Rectal smooth muscle tissue (tissue), 1 donor: Measurements from ENCODE around the gene CEL.
"Not testable (repeated sequence)": the region's sequence is repeated elsewhere in the genome, so short reads cannot be mapped to it uniquely, and the experiment has no call there.

Source experiments
- H3K27ac ChIP-seq: one replicate; pipeline ENCODE4 v1.7.0; 2013; ENCODE audit warnings: low read depth, low read length, inconsistent platforms
- H3K27me3 ChIP-seq: one replicate; pipeline ENCODE4 v1.7.0; 2013; ENCODE audit warnings: low read length; ENCODE audit not compliant: control insufficient read depth, insufficient read depth
- H3K36me3 ChIP-seq: one replicate; pipeline ENCODE4 v1.7.0; 2013; ENCODE audit warnings: low read length; ENCODE audit not compliant: control insufficient read depth, insufficient read depth
- H3K4me1 ChIP-seq: one replicate; pipeline ENCODE4 v1.7.0; 2013; ENCODE audit warnings: low read length; ENCODE audit not compliant: control insufficient read depth, insufficient read depth
- H3K4me3 ChIP-seq: one replicate; pipeline ENCODE4 v1.7.0; 2013; ENCODE audit warnings: low read length
- H3K9ac ChIP-seq: one replicate; pipeline ENCODE4 v1.7.0; 2013; ENCODE audit warnings: low read length

CEL gene

GRCh38 chr9:133037775-133038515 lies 23.8 kb upstream of the CEL start:
- Histone ChIP-seq H3K4me1 (no peaks in the 10 kb centered on the region), H3K36me3 (peaks cover 9% of the 10 kb centered on the region), H3K27me3 (no peaks in the 10 kb centered on the region), H3K9ac (no peak overlapping the region), H3K4me3 (no peak overlapping the region), H3K27ac (no peak overlapping the region)

DNA sequence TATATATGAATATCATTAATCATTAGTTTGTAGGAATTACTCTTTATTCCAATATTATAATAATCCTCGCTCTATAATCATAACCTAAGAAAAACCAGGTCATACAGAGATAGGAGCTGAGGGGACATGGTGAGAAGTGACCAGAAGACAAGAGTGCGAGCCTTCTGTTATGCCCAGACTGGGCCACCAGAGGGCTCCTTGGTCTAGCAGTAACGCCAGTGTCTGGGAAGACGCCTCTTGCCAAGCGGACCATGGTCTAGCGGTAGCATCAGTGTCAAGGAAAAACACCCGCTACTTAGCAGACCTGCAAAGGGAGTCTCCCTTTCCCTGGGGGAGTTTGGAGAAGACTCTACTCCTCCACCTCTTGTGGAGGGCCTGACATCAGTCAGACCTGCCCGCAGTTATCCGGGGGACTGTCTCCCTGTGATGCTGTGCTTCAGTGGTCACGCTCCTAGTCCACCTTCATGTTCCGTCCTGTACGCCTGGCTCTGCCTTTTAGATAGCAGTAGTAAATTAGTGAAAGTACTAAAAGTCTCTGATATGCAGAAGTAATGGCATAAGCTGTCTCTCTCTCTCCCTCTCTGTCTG lies 20.8 kb upstream of the CEL start:
- H3K27ac ChIP-seq, H3K4me1 ChIP-seq, H3K9ac ChIP-seq, H3K27me3 ChIP-seq, H3K4me3 ChIP-seq: not testable (repeated sequence)
- H3K36me3 ChIP-seq: peaks cover 32% of the 10 kb centered on the region

- H3K27me3 ChIP-seq: no peaks in the 10 kb centered on the region
- H3K4me1 ChIP-seq: no peaks in the 10 kb centered on the region
- H3K36me3 ChIP-seq: peaks cover 36% of the 10 kb centered on the region
- no peak overlapping the region for H3K4me3 ChIP-seq
- H3K27ac ChIP-seq: no peak overlapping the region
- H3K9ac ChIP-seq: no peak overlapping the region
Measured at GRCh38 chr9:133041958-133042357, 19.8 kb upstream of the CEL start.

- H3K27ac ChIP-seq: no peak overlapping the region
- no peak overlapping the region for H3K4me3 ChIP-seq
- no peaks in the 10 kb centered on the region for H3K4me1 ChIP-seq
- no peaks in the 10 kb centered on the region for H3K27me3 ChIP-seq
- H3K9ac ChIP-seq: no peak overlapping the region
- H3K36me3 ChIP-seq: peaks cover 36% of the 10 kb centered on the region
Measured at GRCh38 chr9:133042676-133043075, 19.1 kb upstream of the CEL start.

DNA sequence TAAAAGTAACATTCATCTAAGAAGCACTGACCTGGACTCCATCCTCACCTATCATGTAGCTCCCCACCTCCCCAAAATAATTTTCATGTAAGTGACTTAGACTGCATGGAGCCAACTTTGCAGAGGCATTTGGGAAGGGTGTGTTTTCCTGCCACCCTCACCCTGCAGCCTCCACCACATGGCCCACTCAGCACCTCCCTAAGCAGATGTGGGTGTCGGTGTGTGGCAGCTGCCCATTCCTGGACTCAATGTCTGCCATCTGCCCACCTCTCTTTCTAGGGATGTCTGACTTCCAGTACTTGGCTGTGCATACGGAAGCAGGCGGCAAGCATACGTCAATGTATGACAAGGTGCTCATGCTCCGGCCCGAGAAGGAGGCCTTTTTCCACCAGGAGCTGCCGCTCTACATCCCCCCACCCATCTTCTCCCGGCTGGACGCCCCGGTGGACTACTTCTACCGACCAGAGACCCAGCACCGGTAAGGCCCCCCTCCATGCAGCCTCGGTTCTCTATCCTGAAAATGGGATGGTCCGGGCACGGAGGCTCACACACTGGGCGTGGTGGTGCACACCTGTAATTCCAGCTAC lies 18.2 kb upstream of the CEL start:
- Histone ChIP-seq H3K27me3 (no peaks in the 10 kb centered on the region), H3K36me3 (peaks cover 36% of the 10 kb centered on the region), H3K4me3 (no peak overlapping the region), H3K27ac (no peak overlapping the region), H3K9ac (no peak overlapping the region), H3K4me1 (no peaks in the 10 kb centered on the region)

- Histone ChIP-seq H3K4me1 (no peaks in the 10 kb centered on the region), H3K27me3 (no peaks in the 10 kb centered on the region), H3K27ac (no peak overlapping the region), H3K36me3 (peaks cover 40% of the 10 kb centered on the region), H3K9ac (no peak overlapping the region), H3K4me3 (no peak overlapping the region)
Measured at GRCh38 chr9:133044125-133044524, 17.7 kb upstream of the CEL start.

DNA sequence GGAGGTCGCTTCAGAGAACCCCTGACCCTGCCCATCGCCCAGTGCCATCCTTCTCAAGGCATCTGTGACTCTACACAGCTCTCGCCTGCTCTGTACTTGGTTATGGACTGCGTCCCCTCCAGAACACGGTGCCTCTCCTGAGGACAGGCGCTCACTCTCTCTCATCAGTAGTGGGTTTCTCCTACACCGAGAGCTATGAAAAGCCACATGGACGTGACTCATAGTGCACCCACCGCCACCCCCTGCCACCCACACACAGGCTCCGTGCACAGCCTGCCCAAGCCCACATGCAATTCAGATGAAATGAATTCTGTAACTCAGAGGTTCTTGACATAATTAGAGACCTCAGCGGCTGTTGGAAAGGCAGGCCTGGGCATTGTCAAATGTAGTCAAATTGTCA lies 17.1 kb upstream of the CEL start:
- no peak overlapping the region for H3K4me3 ChIP-seq
- no peaks in the 10 kb centered on the region for H3K27me3 ChIP-seq
- H3K4me1 ChIP-seq: no peaks in the 10 kb centered on the region
- peaks cover 44% of the 10 kb centered on the region for H3K36me3 ChIP-seq
- H3K27ac ChIP-seq: no peak overlapping the region
- H3K9ac ChIP-seq: no peak overlapping the region

DNA sequence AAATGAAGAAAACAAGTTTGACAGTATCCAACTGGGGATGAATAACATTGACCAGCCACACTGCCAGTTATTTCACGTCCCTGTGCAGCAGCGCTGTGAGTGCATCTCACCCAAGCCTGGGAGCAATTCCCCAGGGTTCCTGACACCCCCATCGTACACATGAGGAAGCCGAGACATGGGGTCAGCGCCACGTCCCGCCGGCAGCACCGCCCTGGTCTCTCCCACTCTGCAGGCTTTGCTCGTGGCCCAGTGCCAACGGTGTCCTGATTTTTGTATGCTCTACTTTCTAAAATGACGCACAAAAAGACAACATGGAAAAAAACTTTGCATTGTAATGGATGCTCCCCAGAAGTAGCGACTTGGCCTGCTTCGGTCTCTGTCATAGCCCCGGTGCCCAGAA lies 16.6 kb upstream of the CEL start:
- Histone ChIP-seq H3K9ac (no peak overlapping the region), H3K27ac (no peak overlapping the region), H3K4me3 (no peak overlapping the region), H3K36me3 (peaks cover 44% of the 10 kb centered on the region), H3K27me3 (no peaks in the 10 kb centered on the region), H3K4me1 (no peaks in the 10 kb centered on the region)

DNA sequence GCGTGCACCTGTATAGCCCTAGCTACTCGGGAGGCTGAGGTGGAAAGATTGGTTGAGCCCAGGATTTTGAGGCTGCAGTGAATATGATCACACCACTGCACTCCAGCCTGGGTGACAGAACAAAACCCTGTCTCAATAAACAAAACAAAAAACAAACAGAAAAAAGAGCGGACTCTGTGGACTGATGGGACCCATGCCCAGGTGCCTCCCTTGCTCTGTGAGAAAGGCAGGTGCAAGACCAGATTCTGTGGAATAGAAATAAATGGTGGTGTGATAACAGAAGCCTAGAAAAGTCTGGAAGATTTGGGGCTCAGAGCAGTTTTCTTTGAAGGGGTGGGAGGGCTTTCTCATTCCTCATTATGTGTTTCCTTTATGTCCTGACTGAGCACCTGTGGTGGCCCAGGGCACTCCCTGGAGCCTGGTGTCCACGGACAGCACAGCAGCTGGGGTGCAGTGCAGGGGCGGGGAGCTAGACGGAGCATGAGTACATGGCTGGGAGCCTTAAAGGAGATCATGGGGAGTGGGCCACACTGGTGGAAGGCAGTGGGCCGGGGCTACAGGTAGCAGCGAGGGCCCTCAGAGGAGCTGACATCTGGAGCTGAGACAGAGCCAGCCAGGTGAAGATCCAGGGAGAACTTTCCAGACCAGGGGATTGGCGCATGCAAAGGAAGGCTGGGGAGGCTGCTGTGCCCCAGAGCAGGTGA lies 15.4 kb upstream of the CEL start:
- Histone ChIP-seq H3K27me3 (no peaks in the 10 kb centered on the region), H3K27ac (no peak overlapping the region), H3K4me3 (no peak overlapping the region), H3K4me1 (no peaks in the 10 kb centered on the region), H3K9ac (no peak overlapping the region), H3K36me3 (peaks cover 51% of the 10 kb centered on the region)

- Histone ChIP-seq H3K9ac (no peak overlapping the region), H3K4me1 (no peaks in the 10 kb centered on the region), H3K4me3 (no peak overlapping the region), H3K27me3 (no peaks in the 10 kb centered on the region), H3K27ac (no peak overlapping the region), H3K36me3 (peaks cover 55% of the 10 kb centered on the region)
Measured at GRCh38 chr9:133046900-133047295, 14.9 kb upstream of the CEL start.

GRCh38 chr9:133048595-133048994 lies 13.2 kb upstream of the CEL start:
- Histone ChIP-seq H3K4me1 (no peaks in the 10 kb centered on the region), H3K27ac (no peak overlapping the region), H3K36me3 (peaks cover 45% of the 10 kb centered on the region), H3K27me3 (no peaks in the 10 kb centered on the region), H3K9ac (no peak overlapping the region), H3K4me3 (no peak overlapping the region)

GRCh38 chr9:133049043-133049442 lies 12.7 kb upstream of the CEL start:
- H3K9ac ChIP-seq: no peak overlapping the region
- peaks cover 46% of the 10 kb centered on the region for H3K36me3 ChIP-seq
- no peaks in the 10 kb centered on the region for H3K4me1 ChIP-seq
- no peak overlapping the region for H3K27ac ChIP-seq
- no peaks in the 10 kb centered on the region for H3K27me3 ChIP-seq
- no peak overlapping the region for H3K4me3 ChIP-seq
